ENCODE data around the gene DNM1. TPM values are rescaled to one million over a fixed set of nuclear protein-coding genes. Genes with fewer than 3 reads are reported as not detected.

DNM1 gene
- 49.0 TPM for polyA plus RNA-seq
- long read RNA-seq, donor 1: 0 reads
- long read RNA-seq, donor 2, partial matches to known transcripts: 0 of 1 reads
- long read RNA-seq, donor 2, other reads (novel, unspliced or antisense): 0 of 1 reads
- long read RNA-seq, donor 3: 0 reads
- long read RNA-seq, donor 4: 0 reads
- long read RNA-seq, donor 5: 0 reads
- long read RNA-seq, donor 6, partial matches to known transcripts: 6 of 6 reads
- long read RNA-seq, donor 6, other reads (novel, unspliced or antisense): 0 of 6 reads
- long read RNA-seq, donor 7, partial matches to known transcripts: 11 of 12 reads
- long read RNA-seq, donor 7, other reads (novel, unspliced or antisense): 0 of 12 reads
- long read RNA-seq, donor 8: 0 reads
- long read RNA-seq, donor 9, partial matches to known transcripts: 7 of 7 reads
- long read RNA-seq, donor 9, other reads (novel, unspliced or antisense): 0 of 7 reads
- long read RNA-seq, donor 10: 0 reads
- long read RNA-seq, donor 11, partial matches to known transcripts: 11 of 11 reads
- long read RNA-seq, donor 11, other reads (novel, unspliced or antisense): 0 of 11 reads

GRCh38 chr9:128203024-128203706, at the start of gene DNM1:
Gene DNM1, plus strand, starts transcription at chr9:128203379. Its CDS starts 92 bp downstream, at chr9:128203471.
- WGBS (ENCODE audit: insufficient coverage, low lambda C conversion rate): no CpG with 5 or more reads among the region's 72 CpGs
- H3K27ac ChIP-seq (ENCODE audit: low read length): no peak within 1 kb of the TSS
- H3K4me3 ChIP-seq (ENCODE audit: low read length): peak within 1 kb of the TSS; percentile 70
- H3K36me3 ChIP-seq (ENCODE audit: control insufficient read depth, insufficient read depth, low read length): no peaks in the 10 kb centered on the region
- no peaks in the 10 kb centered on the region for H3K9me3 ChIP-seq (ENCODE audit: control insufficient read depth, low read depth, low read length)
- peaks cover 4% of the 10 kb centered on the region for H3K27me3 ChIP-seq (ENCODE audit: control insufficient read depth, insufficient read depth, low read length)
- H3K4me1 ChIP-seq (ENCODE audit: control insufficient read depth, insufficient read depth, low read length): peaks cover 30% of the 10 kb centered on the region
- peak in 1 of 2 donors; percentile 73 for DNase-seq

- no peak overlapping the region for H3K27ac ChIP-seq (ENCODE audit: low read length)
- no CpG with 5 or more reads among the region's 13 CpGs for WGBS (ENCODE audit: insufficient coverage, low lambda C conversion rate)
- DNase-seq: no peak
- H3K9me3 ChIP-seq (ENCODE audit: control insufficient read depth, low read depth, low read length): no peaks in the 10 kb centered on the region
- H3K36me3 ChIP-seq (ENCODE audit: control insufficient read depth, insufficient read depth, low read length): no peaks in the 10 kb centered on the region
- no peak overlapping the region for H3K4me3 ChIP-seq (ENCODE audit: low read length)
- peaks cover 17% of the 10 kb centered on the region for H3K4me1 ChIP-seq (ENCODE audit: control insufficient read depth, insufficient read depth, low read length)
- H3K27me3 ChIP-seq (ENCODE audit: control insufficient read depth, insufficient read depth, low read length): no peaks in the 10 kb centered on the region
Observed at GRCh38 chr9:128153947-128154695, 49.1 kb upstream of the DNM1 start.

GRCh38 chr9:128155736-128156500, 47.3 kb upstream of the DNM1 start:
- DNase-seq: no peak
- Histone ChIP-seq H3K4me1 (ENCODE audit: control insufficient read depth, insufficient read depth, low read length) (peaks cover 10% of the 10 kb centered on the region), H3K27ac (ENCODE audit: low read length) (no peak overlapping the region), H3K9me3 (ENCODE audit: control insufficient read depth, low read depth, low read length) (no peaks in the 10 kb centered on the region), H3K36me3 (ENCODE audit: control insufficient read depth, insufficient read depth, low read length) (no peaks in the 10 kb centered on the region), H3K27me3 (ENCODE audit: control insufficient read depth, insufficient read depth, low read length) (no peaks in the 10 kb centered on the region), H3K4me3 (ENCODE audit: low read length) (no peak overlapping the region)
- WGBS (ENCODE audit: insufficient coverage, low lambda C conversion rate): 100% methylated on average over 1 of the region's 7 CpGs

- H3K9me3 ChIP-seq (ENCODE audit: control insufficient read depth, low read depth, low read length): no peaks in the 10 kb centered on the region
- WGBS (ENCODE audit: insufficient coverage, low lambda C conversion rate): no CpG with 5 or more reads among the region's 11 CpGs
- peak overlapping the region; percentile 40 for H3K4me3 ChIP-seq (ENCODE audit: low read length)
- H3K27ac ChIP-seq (ENCODE audit: low read length): peak overlapping the region; percentile 4
- H3K36me3 ChIP-seq (ENCODE audit: control insufficient read depth, insufficient read depth, low read length): peaks cover 25% of the 10 kb centered on the region
- H3K27me3 ChIP-seq (ENCODE audit: control insufficient read depth, insufficient read depth, low read length): no peaks in the 10 kb centered on the region
- peaks cover 9% of the 10 kb centered on the region for H3K4me1 ChIP-seq (ENCODE audit: control insufficient read depth, insufficient read depth, low read length)
- no peak for DNase-seq
Observed at GRCh38 chr9:128159522-128159783, 43.7 kb upstream of the DNM1 start.

GRCh38 chr9:128159784-128160602, 43.2 kb upstream of the DNM1 start, which contains the start of gene BBLN:
Gene BBLN, plus strand, starts transcription at chr9:128160265. Its CDS starts 143 bp downstream, at chr9:128160408.
- Histone ChIP-seq H3K4me1 (ENCODE audit: control insufficient read depth, insufficient read depth, low read length) (peaks cover 9% of the 10 kb centered on the region), H3K9me3 (ENCODE audit: control insufficient read depth, low read depth, low read length) (no peaks in the 10 kb centered on the region), H3K27ac (ENCODE audit: low read length) (peak within 1 kb of the TSS; percentile 4), H3K4me3 (ENCODE audit: low read length) (peak within 1 kb of the TSS; percentile 70), H3K36me3 (ENCODE audit: control insufficient read depth, insufficient read depth, low read length) (peaks cover 28% of the 10 kb centered on the region), H3K27me3 (ENCODE audit: control insufficient read depth, insufficient read depth, low read length) (no peaks in the 10 kb centered on the region)
- peak; percentile 92 to 93 for DNase-seq
- no CpG with 5 or more reads among the region's 77 CpGs for WGBS (ENCODE audit: insufficient coverage, low lambda C conversion rate)

GRCh38 chr9:128160603-128160987, 42.6 kb upstream of the DNM1 start:
- no peak overlapping the region for H3K27ac ChIP-seq (ENCODE audit: low read length)

GRCh38 chr9:128161215-128161902, 41.8 kb upstream of the DNM1 start:
- H3K36me3 ChIP-seq (ENCODE audit: control insufficient read depth, insufficient read depth, low read length): peaks cover 37% of the 10 kb centered on the region
- no peaks in the 10 kb centered on the region for H3K27me3 ChIP-seq (ENCODE audit: control insufficient read depth, insufficient read depth, low read length)
- no peaks in the 10 kb centered on the region for H3K9me3 ChIP-seq (ENCODE audit: control insufficient read depth, low read depth, low read length)
- no CpG with 5 or more reads among the region's 13 CpGs for WGBS (ENCODE audit: insufficient coverage, low lambda C conversion rate)
- H3K4me3 ChIP-seq (ENCODE audit: low read length): no peak overlapping the region
- H3K27ac ChIP-seq (ENCODE audit: low read length): no peak overlapping the region
- H3K4me1 ChIP-seq (ENCODE audit: control insufficient read depth, insufficient read depth, low read length): peaks cover 9% of the 10 kb centered on the region
- no peak for DNase-seq

More at GRCh38 chr9:128160603-128160987, 42.6 kb upstream of the DNM1 start:
- WGBS (ENCODE audit: insufficient coverage, low lambda C conversion rate): no CpG with 5 or more reads among the region's 23 CpGs
- no peaks in the 10 kb centered on the region for H3K9me3 ChIP-seq (ENCODE audit: control insufficient read depth, low read depth, low read length)
- H3K4me3 ChIP-seq (ENCODE audit: low read length): peak overlapping the region; percentile 70
- no peaks in the 10 kb centered on the region for H3K27me3 ChIP-seq (ENCODE audit: control insufficient read depth, insufficient read depth, low read length)
- DNase-seq: no peak
- H3K36me3 ChIP-seq (ENCODE audit: control insufficient read depth, insufficient read depth, low read length): peaks cover 30% of the 10 kb centered on the region
- peaks cover 9% of the 10 kb centered on the region for H3K4me1 ChIP-seq (ENCODE audit: control insufficient read depth, insufficient read depth, low read length)

- no peaks in the 10 kb centered on the region for H3K27me3 ChIP-seq (ENCODE audit: control insufficient read depth, insufficient read depth, low read length)
- peaks cover 9% of the 10 kb centered on the region for H3K4me1 ChIP-seq (ENCODE audit: control insufficient read depth, insufficient read depth, low read length)
- DNase-seq: no peak
- no peak overlapping the region for H3K27ac ChIP-seq (ENCODE audit: low read length)
- peaks cover 48% of the 10 kb centered on the region for H3K36me3 ChIP-seq (ENCODE audit: control insufficient read depth, insufficient read depth, low read length)
- no peaks in the 10 kb centered on the region for H3K9me3 ChIP-seq (ENCODE audit: control insufficient read depth, low read depth, low read length)
- no peak overlapping the region for H3K4me3 ChIP-seq (ENCODE audit: low read length)
- WGBS (ENCODE audit: insufficient coverage, low lambda C conversion rate): no CpG with 5 or more reads among the region's 10 CpGs
Observed at GRCh38 chr9:128162215-128163026, 40.8 kb upstream of the DNM1 start.
